Activated T-cell treated with anti-CD3 and anti-CD28 coated beads, Interleukin-2, amount 50 U/mL, for 72 hours (primary cell): ENCODE data around the gene LRRN3. TPM values are rescaled to one million over a fixed set of nuclear protein-coding genes. Genes with fewer than 3 reads are reported as not detected.

Experiments
- ATAC-seq, 2 donors: fragments of 150-1000 bp; cut with Tn5 transposase; replicated peaks in 1 of 2; 2 replicates each; pipeline ENCODE4 v1.10.0; 2021; ENCODE audit warnings: moderate library complexity in 2 of 2, mild to moderate bottlenecking in 1 of 2
- DNase-seq, 2 donors: peaks; one replicate each; pipeline ENCODE4 v3.0.0; 2021 to 2022; ENCODE audit warnings: mixed read lengths in 1 of 2
- H3K27ac Mint-ChIP-seq: one replicate; pipeline ENCODE4 v1.8.0; 2022; ENCODE audit warnings: mild to moderate bottlenecking, moderate library complexity, mixed read lengths
- H3K27me3 Mint-ChIP-seq: one replicate; pipeline ENCODE4 v1.8.0; 2022; ENCODE audit warnings: low read depth, mixed read lengths
- H3K36me3 Mint-ChIP-seq, 2 donors: one replicate each; pipeline ENCODE4 v1.8.0; 2022; ENCODE audit warnings: mixed read lengths in 2 of 2, mild to moderate bottlenecking in 1 of 2; ENCODE audit not compliant: insufficient read depth in 2 of 2
- H3K4me1 Mint-ChIP-seq: one replicate; pipeline ENCODE4 v1.8.0; 2022; ENCODE audit warnings: low read depth, mixed read lengths
- H3K4me3 Mint-ChIP-seq, 2 donors: one replicate each; pipeline ENCODE4 v1.8.0; 2022; ENCODE audit warnings: mild to moderate bottlenecking in 2 of 2, mixed read lengths in 2 of 2, moderate library complexity in 2 of 2
- H3K9me3 Mint-ChIP-seq, 2 donors: one replicate each; pipeline ENCODE4 v1.8.0; 2022; ENCODE audit warnings: mixed read lengths in 2 of 2
- total RNA-seq, 2 donors: library from RNA; stranded (reverse); gene quantifications; one replicate each; pipeline ENCODE4 v1.2.3, GENCODE V29; 2022

The LRRN3 gene
- total RNA-seq, 2 donors from 2014 or later: 15.3 to 24.0 TPM

GRCh38 chr7:111162692-111163091 lies 71.8 kb downstream of the LRRN3 start:
- Mint-ChIP-seq H3K36me3 (no peaks in the 10 kb centered on the region), H3K4me3 (no peak overlapping the region), H3K27me3 (no peaks in the 10 kb centered on the region), H3K27ac (no peak overlapping the region), H3K9me3 (no peaks in the 10 kb centered on the region), H3K4me1 (no peaks in the 10 kb centered on the region)
- no peak for ATAC-seq
- no peak for DNase-seq

GRCh38 chr7:111164442-111164841 lies 73.5 kb downstream of the LRRN3 start:
- Mint-ChIP-seq H3K9me3 (no peaks in the 10 kb centered on the region), H3K4me3 (no peak overlapping the region), H3K4me1 (no peaks in the 10 kb centered on the region), H3K36me3 (no peaks in the 10 kb centered on the region), H3K27me3 (no peaks in the 10 kb centered on the region), H3K27ac (no peak overlapping the region)
- DNase-seq (no peak), ATAC-seq (no peak)

- ATAC-seq: no peak
- DNase-seq: no peak
- Mint-ChIP-seq H3K27me3 (no peaks in the 10 kb centered on the region), H3K4me1 (peaks cover 5% of the 10 kb centered on the region), H3K27ac (no peak overlapping the region), H3K36me3 (no peaks in the 10 kb centered on the region), H3K9me3 (no peaks in the 10 kb centered on the region), H3K4me3 (no peak overlapping the region)
Measured at GRCh38 chr7:111168182-111168581, 77.3 kb downstream of the LRRN3 start.

- DNase-seq (no peak), ATAC-seq (no peak)
- peaks cover 16% of the 10 kb centered on the region for H3K4me1 Mint-ChIP-seq
- H3K4me3 Mint-ChIP-seq: no peak overlapping the region
- no peaks in the 10 kb centered on the region for H3K9me3 Mint-ChIP-seq
- no peaks in the 10 kb centered on the region for H3K36me3 Mint-ChIP-seq
- H3K27me3 Mint-ChIP-seq: no peaks in the 10 kb centered on the region
- no peak overlapping the region for H3K27ac Mint-ChIP-seq
Measured at GRCh38 chr7:111172564-111173257, 81.8 kb downstream of the LRRN3 start.

GRCh38 chr7:111173528-111173927 lies 82.6 kb downstream of the LRRN3 start:
- no peak overlapping the region for H3K27ac Mint-ChIP-seq
- no peaks in the 10 kb centered on the region for H3K36me3 Mint-ChIP-seq
- no peaks in the 10 kb centered on the region for H3K9me3 Mint-ChIP-seq
- H3K4me3 Mint-ChIP-seq: no peak overlapping the region
- no peak for ATAC-seq
- DNase-seq: no peak
- H3K27me3 Mint-ChIP-seq: no peaks in the 10 kb centered on the region
- H3K4me1 Mint-ChIP-seq: peaks cover 16% of the 10 kb centered on the region

- no peaks in the 10 kb centered on the region for H3K27me3 Mint-ChIP-seq
- peaks cover 16% of the 10 kb centered on the region for H3K4me1 Mint-ChIP-seq
- ATAC-seq: no peak
- no peak for DNase-seq
- no peaks in the 10 kb centered on the region for H3K9me3 Mint-ChIP-seq
- no peaks in the 10 kb centered on the region for H3K36me3 Mint-ChIP-seq
- H3K4me3 Mint-ChIP-seq: no peak overlapping the region
- no peak overlapping the region for H3K27ac Mint-ChIP-seq
Measured at GRCh38 chr7:111173990-111174389, 83.1 kb downstream of the LRRN3 start.

- no peak for ATAC-seq
- no peaks in the 10 kb centered on the region for H3K9me3 Mint-ChIP-seq
- peaks cover 16% of the 10 kb centered on the region for H3K4me1 Mint-ChIP-seq
- DNase-seq: no peak
- no peaks in the 10 kb centered on the region for H3K27me3 Mint-ChIP-seq
- no peak overlapping the region for H3K4me3 Mint-ChIP-seq
- no peaks in the 10 kb centered on the region for H3K36me3 Mint-ChIP-seq
- H3K27ac Mint-ChIP-seq: no peak overlapping the region
Measured at GRCh38 chr7:111174510-111174909, 83.6 kb downstream of the LRRN3 start.
